Anterior cingulate cortex (tissue), 58 donors: ENCODE measurements around the gene PIP4K2B.

ENCODE experiments used
- DNase-seq, 58 donors: peaks; one replicate each; lab custom pipeline; 2025; lab: John Stamatoyannopoulos, UW

Gene PIP4K2B

DNA sequence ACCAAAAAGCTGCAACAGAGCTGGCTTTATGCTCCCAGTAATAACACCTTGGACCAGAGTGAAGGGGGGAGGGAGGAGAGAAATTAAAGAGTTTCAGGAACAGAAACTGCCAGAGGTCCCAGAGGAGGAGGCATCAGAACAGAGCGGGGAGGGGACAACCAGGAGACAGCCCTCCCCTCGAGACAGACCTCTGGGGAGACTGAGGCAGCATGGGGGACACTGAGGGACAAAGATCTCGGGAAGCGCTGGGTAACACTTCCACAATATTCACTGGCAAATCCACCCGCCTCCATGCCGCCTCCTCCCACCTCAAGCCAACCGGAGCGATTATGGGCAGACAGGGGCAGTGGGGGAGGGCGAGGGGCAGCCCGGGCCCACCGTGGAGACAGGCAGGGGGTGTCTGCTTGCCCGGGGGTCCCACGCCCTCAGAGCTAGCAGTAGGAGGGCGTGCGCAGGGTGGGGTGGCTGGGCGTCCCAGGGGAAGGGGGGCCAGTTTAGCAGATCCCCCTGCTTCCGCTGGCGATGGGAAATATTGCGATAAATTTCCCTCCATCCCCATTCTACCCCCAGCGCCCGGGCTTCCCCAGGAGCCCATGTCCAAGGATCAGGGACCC is 52.4 kb downstream of the PIP4K2B start:
- DNase-seq: no peak

DNA sequence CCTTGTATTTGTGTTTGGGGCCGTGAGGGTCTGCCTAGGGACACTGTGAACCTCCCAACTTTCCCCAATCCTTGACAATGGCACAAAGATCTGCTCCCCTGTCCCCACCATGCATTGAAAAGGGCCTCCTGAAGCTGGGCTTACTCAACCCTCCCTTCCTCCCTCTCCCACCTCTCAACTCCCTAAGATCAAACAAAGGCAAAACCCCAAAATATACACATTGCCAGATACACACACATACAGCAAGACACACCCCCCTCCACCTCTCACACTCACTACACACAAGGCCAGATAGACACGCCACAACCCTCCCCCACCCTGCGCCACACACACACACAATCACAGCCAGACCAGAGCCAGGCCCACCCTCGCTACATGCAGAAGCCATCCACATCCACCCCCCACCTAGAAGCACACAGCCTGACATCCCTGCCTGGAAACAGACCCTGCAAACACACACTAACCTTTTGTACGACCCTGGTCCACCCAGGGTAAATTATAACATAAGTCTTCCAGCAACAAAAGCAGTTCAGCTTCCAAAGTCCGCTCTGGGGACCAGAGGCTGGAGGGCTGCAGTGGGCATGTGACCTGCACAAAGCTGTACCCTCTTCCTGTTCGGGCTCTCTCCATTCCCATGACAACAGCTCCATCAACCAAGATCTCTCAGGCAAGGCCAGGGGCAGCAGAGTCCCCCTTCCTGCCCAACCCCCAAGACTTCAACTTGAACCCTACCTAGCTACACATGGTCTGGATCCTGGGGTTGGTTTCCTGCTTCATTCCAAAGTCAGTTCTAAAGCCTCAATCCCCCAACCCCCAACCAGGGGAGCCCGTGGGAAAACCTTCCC is 53.1 kb downstream of the PIP4K2B start:
- DNase-seq: no peak

DNA sequence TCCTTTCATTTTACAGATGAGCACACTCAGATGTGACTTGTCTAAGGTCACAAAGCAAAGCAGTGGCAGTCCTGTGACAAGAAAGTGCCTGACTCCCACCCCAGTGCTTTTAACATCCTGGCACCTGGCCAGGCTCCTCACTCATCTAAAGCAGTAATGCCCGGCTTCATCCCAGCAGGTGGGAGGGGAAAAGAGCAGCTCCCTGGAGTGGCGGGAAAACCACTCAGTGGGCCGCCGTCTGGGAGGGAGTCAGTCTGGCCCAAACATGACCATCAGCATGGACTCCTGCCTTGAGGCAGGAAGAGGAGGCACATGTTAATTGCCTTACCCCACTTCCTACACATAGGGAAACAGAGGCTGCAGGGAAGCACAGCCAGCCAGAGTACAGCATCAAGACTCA is 53.8 kb downstream of the PIP4K2B start:
- peak in 1 of 58 donors; percentile 15 for DNase-seq

DNA sequence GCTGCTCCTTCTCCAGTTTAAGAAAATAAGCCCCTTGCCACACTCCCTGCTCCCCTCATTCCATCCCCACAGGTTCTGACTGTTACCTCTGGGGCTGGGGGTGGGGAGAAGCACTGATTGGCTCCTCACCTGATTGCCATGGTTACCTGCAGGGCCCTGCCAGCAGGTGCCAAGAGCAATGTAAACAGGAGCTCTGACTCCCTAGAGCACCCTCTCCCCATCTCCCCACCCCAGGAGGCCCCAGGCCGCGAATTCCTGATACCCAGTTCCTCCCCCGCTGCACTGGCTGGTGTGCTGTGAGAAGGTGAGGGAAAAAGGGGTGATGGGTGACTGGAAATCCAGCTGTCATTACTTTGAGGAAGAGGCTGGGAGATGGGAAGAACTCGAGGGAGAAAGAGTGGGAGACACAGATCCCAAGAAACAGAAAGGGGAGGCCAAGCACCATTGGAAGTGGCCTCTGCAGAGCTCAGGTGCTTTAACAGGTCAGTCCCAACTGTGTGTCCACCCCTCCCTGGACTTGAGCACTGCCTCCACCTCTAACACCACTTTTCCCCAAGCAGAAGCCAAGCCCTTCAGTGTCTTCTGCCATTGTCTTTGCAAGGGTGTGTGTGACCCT is 55.7 kb downstream of the PIP4K2B start:
- DNase-seq: no peak

DNA sequence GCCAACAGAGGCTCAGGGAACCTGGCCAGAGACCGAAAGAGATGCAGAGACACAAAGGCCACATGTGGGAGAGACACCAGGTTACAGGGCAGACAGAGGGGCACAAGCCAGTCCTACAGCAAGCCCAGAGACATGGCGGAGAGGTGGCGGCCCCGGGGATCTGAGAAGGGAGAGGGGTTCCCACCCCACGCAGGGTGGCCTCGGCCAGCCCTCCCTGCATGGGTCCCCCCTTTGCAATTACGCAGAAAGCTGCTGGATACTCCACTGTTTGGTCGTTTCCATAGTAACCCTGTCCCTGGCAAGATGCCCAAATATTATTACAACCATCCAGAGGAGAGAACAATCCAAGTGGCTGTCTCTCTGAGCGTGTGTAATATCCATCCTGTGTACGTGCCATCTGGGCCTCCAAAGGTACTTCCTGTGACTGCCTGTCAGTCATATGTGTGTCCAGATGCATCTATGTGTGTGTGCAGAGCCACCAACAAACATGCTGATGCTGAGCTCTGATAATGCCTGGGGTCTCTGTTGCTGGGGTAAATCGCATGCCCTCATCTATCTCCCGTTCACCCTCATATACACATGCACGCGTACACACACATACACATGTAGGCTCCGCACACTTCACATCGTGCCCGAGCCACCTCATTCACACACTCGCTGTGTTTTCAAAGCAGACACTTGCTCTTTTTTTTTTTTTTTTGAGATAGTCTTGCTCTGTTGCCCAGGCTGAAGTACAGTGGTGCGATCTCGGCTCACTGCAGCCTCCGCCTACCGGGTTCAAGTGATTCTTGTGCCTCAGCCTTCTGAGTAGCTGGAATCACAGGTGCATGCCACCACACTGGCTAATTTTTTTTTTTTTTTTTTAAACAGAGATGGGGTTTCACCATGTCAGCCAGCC is 56.7 kb downstream of the PIP4K2B start:
- DNase-seq: peak in 6 of 58 donors; percentile 19 to 42 (median 40)

DNA sequence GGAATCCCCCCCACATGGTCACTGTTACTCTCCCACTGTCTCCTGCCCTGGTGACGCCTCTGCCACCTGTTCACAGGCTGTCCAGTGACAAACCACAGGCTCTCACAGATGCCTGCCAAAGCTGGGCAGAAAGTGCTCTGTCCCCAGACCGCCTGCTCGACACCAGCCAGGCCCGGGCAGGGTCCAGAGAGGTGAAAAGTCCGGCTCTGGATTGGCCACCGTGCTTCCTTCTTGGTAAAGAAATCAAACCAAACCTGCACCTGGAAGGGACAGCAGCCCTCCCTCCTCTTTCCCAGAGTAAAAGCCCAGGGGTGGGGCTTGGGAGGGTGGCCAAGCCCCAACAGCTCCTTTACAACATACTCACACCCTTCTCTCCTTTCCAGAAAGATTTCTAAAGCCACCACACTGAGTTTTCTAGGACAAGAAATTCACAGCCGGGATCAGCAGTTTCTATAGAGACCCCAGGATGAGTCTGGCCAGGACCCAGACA is 57.4 kb downstream of the PIP4K2B start:
- peak in 2 of 58 donors; percentile 26 to 31 for DNase-seq

DNA sequence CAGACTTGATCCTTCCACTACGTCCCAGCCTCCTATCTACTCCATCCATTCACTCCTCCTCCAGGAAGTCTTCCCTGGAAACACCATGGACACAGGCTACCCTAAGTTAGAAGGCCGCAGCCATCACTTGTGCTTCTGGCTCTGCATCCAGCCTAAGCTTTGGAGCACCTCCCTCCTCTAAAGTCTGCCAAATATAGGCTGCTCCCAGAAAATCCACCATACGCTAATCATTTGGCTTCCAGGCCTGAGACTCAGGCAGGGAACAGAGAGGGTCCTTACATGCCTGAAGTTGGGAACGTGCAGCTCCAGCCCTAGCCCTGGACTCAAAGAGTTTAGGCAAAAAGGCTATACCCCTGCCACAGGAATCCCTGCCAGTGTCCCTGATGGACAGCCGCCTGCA is 57.9 kb downstream of the PIP4K2B start:
- DNase-seq: no peak

DNA sequence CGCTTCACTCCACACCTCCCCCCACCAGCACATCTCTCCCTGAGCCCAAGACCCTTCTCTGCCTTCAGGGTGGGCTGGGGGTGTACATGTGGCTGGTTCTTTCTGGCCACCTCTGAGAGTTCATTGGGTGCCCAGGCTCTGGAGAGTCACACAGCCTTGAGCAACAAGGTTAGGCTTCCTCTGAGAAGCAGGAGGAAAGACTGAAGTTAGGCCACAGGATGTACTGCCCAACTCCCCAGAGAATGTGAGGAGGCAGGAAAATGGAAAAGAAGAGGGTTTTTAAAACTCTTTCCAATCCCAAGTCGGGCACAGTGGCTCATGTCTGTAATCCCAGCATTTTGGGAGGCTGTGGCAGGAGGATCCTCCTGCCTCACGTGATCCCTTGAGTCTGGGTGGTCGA is 58.5 kb downstream of the PIP4K2B start:
- no peak for DNase-seq

DNA sequence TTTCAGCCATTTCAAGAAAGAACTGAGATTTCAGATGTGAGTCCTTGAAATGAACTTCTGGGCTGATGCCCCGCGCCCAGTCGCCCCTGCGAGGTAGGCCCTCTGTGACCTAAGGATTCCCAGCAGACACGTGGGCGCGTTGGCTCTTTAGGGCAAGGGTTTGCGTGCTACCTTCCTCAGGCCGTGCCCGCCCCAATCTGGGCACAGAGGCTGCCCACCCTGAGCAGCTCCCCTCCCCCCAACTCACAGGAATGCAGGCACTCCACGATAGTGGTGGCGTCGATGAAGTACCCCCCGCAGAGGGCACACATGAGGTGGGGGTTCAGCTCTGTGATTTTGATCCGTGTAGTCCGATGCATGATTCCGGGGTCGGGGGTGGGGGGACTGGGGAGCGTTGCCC is 59.3 kb downstream of the PIP4K2B start:
- no peak for DNase-seq

DNA sequence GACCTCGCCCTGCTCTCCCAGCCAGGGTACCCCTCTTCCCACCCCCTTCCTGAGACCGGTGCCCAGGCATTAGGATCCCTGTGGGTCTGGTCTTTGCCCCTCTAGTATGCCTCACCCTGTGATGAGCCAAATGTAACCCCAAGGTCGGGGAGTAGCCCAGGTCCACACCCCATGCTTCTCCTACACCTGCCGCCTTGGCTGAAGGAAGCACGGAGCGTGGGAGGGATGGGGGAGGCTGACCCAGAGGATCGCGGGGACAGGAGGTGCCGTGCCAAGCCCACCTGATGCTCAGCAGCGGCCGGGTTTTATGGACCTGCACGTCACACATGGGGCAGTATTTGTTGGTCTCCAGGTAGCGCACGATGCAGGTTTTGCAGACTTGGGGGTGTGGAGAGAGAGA is 60.1 kb downstream of the PIP4K2B start:
- DNase-seq: no peak

DNA sequence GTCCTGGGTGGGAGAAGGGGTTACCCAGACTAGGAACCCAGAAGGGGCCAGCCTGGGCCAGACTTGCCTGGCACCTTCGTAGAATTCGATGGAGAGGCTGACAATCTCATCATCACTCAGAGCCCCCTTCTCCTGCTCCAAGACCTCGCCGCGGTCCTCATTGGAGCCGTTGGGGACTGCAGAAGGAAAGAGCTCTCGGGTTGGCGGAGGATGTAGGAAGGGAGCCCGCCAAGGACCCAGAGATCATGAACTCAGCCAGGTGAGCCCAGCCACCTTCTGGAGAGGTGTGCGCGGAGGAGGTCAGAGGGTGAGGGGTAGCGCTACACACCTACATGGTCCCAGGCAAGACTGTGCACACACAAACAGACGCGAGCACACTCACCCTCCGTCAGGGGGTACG is 60.7 kb downstream of the PIP4K2B start:
- no peak for DNase-seq

DNA sequence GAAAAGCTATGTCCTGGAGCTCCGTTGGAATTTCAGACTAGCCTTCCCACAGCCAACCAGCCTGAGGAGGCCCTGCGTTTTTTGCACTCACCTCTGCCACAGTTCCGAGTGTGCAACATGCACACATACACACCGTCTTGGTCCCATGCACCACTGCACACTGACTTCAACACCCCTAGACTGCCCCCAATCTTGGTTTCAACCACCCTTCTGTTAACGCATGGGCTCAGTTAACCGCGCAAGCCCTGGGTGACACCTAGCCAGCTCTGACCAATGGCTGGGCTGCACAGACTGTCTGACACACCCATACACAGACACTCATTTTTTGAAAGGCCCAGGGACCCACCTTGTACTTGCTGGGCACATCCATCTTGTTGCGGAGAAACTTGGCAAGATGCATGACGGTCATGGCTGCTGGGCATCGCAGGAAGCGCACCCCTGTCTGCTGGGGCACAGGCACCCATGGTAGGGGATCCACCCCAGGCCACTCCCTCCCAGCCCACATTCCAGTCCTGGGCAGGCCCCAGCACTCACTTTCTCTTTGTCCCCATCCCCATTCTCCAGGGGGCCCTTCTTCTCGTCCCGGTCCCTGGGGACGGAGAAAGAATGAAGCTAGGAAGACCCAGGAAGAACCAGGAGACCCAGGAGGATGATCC is 61.2 kb downstream of the PIP4K2B start:
- no peak for DNase-seq

DNA sequence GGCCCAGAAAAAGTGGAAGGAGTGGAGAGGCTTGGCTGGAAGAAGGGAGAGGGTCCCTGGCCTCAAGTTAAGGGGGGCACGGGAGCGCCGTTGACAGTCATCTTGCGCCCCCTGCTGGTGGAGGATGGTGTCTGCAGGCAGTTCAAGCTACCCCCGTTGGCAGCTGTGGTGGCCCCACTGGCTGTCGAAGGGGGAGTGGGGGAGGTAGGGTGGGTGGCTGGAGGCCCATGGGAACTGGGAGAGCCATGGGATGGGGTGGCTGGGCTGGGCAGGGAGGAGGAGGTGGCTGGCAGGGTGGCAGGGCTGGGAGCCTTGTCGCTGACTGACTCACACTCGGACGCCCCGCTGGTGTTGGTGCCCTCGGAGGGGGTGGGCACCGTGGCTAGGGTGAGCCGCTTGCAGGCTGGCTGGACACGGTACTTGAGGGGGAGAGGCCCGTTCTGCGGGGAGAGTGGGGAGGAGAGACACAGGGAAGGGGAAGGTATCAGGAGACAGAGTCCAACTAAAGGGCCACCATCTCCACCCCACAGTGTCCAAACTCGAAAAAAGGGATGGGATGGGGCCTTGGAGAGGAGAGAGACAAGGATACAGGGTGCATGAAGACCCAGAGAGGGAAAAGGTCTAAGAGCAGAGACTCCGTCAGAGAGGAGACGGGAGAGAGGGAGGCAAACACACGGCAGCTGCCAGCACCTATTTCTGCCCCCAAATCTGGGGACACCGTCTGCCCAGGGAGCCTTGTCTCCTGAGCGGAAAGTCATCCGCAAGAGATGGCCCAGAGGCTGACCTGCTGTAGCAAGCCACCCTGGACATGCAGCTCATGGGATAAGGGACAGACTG is 64.0 kb downstream of the PIP4K2B start:
- peak in 37 of 58 donors; percentile 16 to 74 (median 36) for DNase-seq

DNA sequence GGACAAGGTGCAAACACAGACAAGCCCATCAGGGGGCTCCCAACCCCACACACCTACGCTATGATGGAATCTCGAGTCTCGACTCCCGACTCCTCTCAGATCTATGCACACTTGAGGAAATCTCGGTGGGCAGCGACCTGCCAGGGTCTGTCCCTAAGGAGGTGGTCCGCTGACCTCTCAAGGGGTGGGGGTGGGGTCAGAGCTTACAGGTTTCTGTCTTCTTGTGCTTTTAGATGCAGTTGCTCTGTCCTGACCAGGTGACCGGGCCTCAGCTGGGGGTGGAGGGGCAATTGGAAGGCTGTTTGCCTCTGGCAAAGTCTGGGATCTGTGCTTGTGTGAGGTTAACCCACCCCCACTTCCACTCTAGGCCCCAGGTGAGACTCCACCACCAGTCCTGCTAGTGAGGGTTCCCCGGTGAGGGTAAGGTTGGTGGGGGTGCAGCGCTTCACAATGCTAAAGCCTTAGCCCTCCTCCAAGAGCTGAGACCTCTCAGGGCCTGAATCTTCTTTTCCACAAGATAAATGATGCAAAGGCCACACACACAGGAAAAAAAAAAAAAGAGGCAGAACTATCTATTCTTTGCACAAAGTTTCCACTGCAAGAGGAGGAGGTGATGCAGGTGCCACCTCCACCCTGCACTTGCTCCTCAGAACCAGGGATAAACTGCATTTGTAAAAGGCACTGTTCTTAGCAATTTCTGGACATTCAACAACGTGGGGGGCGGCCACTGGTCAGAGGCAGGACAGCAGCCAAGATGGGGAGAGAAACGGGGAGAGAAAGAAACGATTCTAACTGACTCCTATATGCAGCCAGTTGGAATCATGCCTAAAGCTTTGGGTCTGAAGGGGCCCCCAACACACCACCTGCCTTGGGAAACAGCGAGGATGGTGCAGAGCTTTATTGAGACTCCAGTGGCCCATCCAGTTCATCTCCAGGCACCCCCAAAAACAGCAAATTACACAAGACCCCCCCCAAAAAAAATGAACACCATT is 65.1 kb downstream of the PIP4K2B start:
- no peak for DNase-seq

DNA sequence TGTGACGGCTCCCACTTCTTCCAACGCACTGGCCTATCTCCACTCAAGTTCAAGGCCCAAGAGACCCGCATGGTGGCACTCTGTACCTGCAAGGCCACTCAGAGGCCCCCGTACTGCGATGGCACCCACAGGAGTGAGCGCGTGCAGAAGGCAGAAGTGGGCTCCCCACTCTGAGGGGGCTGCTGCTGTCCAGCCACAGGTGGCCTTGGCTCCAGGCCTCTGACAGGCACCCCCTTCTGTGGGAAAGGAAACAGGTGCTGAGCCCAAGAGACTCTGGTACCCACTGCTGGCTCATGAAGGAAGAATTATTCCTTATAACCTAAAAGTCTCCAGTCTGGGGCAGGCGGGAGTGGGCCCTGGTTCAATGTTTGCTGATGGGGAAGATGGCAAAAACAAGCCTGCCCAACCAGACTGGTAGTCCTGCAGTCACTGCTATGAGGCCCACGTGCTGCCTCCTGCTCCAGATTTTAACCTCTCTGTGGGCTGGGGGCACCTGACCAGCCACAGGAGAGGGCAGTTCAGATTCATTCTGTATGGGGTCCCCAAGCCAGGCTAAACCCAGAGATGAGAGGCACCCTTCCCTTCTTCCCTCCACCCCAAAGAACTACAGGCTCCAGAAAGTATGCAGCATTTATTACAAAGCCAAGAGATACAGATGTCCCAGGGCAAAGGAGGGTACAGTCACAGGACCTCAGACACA is 65.9 kb downstream of the PIP4K2B start:
- no peak for DNase-seq

DNA sequence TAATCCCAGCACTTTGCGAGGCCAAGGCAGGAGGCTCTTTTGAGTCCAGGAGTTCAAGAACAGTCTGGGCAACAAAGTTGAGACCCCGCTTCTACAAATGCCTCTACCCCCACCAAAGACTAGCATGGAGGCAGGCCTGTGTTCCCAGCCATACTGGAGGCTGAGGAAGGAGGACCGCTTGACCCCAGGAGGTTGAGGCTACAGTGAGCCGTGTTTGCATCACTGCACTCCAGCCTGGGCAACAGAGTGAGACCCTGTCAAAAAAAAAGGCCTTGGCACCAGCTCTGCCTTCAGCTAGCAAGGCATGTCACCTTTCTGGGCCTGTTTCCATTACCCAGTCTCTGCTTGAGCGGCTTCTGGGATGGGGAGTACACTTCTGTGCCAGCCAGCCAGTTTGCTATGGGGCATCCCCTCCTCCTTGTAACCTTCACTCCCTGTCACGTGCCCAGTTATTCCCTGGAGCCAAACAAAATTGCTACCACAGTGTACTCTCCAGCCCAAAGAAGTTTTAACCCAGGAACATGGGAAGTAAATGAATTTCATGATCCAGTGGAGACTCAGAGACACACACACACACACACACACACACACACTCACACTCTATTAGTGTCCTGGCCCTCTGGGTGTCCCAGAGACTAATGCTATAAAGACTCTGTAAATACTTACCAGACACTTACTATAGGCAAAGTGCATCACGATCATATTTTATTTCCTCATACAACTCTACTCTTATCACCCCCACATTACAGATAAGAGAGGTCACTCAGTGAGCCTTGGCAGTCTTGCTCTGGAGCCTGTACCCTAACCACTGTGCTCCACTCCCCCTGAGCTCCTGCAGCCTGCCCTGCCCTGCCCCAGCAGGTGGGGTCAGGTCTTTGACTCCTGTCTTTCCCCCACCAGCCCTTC is 66.7 kb downstream of the PIP4K2B start:
- peak in 1 of 58 donors; percentile 25 for DNase-seq
